KG1 (cell line): ENCODE results near the gene UNC45A.
"Not testable (repeated sequence)": the region's sequence is repeated elsewhere in the genome, so short reads cannot be mapped to it uniquely, and the experiment has no call there.

Experiments used
- DNase-seq: peaks from one replicate; lab custom pipeline; 2025; lab: John Stamatoyannopoulos, UW

UNC45A gene

DNA sequence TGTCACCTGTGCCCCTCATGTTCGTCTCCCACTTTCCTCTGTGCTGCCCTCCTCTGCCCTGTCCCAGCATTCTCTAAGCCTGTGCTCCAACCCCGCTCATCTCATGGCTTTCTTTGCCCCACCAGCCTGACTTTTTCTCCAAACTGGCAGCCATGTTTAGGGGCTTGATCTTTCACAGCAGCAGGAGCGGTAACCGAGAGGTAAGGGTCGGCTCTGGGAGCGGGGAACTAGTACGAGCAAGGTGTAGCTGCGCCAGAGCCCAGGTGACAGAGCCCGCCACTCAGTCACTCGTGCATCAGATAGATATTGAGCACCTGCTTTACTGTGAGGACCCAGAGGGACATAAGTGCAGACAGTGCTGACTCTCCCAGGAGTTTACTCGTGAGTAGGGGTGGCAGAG is 18.6 kb upstream of the UNC45A start:
- DNase-seq, result no peak

- no peak for DNase-seq
Observed at GRCh38 chr15:90917569-90917968, 17.5 kb upstream of the UNC45A start.

- no peak for DNase-seq
Observed at GRCh38 chr15:90918034-90918788, 16.9 kb upstream of the UNC45A start.

DNA sequence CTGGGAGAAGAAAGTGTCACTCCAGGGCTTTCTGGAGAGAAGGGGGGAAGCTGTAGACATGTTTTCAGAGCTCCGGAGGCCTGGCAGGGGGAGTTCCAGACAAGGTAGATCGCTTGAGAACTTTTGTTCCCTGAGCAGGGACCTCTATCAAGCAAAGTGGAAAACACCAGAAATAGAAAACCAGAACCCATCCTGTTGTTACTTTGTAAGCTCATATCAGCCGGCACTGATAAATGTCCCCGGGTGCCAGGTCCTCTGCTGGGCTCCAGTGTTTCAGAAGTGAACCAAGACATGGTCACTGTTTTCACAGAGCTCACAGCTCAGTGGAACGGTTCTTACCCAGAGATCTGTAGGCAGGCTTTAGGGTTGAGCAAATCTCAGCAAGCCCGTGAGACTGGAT is 16.2 kb upstream of the UNC45A start:
- no peak for DNase-seq

GRCh38 chr15:90921887-90922286 is 13.2 kb upstream of the UNC45A start:
- DNase-seq, result no peak

GRCh38 chr15:90922712-90923322 is 12.3 kb upstream of the UNC45A start:
- not testable (repeated sequence) for DNase-seq

DNA sequence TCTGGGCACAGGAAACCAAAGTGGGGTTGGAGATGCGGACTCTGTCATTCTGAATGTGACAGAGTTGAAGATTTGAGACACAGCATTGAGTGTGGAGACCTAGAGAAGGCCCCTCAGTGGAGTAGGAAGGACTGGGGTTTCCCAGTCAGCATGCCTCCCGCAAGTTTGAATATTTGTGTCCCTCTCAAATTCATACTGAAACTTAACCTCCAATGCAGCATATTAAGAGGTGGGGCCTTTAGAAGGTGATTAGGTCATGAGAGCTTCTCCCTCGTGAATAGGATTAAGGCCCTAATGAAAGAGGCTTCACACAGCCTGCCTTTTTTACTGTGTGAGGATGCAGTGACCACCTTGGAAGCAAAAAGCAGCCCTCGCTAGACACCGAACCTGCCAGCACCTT is 10.7 kb upstream of the UNC45A start:
- no peak for DNase-seq

- not testable (repeated sequence) for DNase-seq
Observed at GRCh38 chr15:90926766-90927165, 8.3 kb upstream of the UNC45A start.

DNA sequence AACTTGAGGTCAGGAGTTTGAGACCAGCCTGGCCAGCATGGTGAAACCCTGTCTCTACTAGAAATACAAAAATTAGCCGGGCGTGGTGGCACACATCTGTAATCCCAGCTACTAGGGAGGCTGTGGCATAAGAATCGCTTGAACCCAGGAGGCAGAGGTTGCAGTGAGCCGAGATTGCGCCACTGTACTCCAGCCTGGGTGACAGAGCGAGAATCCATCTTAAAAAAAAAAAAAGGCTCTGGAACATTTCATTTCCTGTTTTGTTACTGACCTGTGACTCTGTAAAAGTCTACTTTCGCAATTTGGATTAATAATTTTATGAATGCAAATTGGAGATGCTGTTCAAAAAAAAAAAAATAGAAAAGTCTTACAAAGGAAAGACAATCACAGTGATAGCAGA is 7.0 kb upstream of the UNC45A start:
- DNase-seq, result not testable (repeated sequence)

- DNase-seq, result no peak
Observed at GRCh38 chr15:90929246-90930019, 5.7 kb upstream of the UNC45A start.

- DNase-seq, result no peak
Observed at GRCh38 chr15:90930861-90931574, 4.1 kb upstream of the UNC45A start.

- DNase-seq, result no peak
Observed at GRCh38 chr15:90931575-90931827, 3.6 kb upstream of the UNC45A start.

DNA sequence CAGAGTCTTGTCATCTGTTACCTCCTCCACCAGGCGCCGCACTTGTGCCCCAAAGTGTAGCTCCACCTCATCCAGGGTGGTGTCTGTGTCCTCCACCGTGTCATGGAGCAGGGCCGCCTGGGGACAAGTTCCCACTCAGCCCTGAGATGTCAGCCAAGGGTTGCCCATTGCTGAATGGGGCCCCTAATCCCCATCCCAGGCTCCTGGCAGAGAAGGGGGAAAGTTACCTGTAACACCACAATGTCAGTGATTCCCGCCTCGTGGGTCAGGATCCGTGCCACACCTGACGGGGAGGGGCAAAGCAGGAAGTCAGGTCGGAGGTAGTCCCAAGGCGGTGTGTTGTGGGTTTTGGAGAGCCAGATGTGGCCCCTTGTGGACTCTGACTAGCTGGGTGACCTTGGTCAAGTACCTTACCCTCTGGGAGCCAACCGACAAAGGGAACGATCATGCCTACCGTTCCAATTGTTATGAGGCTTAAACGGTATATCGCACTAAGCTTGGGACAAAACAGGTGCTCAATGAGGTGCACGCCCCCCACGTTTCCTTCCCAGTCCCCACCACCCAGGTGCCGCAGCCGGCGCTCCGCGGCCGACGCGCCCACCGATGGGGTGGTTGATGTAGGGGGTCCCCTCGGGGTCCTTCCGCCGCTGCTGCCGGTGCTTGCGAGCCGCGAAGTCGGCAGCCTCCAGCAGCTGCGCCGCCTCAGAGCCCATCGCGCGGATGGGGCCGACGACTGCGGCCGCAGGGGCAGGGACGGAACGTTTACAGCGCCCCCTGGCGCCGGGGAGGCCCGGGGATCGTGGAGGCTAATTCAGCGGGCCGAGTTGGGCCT is 3.0 kb upstream of the UNC45A start, which contains the start of gene HDDC3:
TSS of gene HDDC3 (minus strand) at position 722 of the 832 bp plus-strand sequence. CDS start at position 713, 9 bp downstream.
- peak; percentile 87 for DNase-seq

DNA sequence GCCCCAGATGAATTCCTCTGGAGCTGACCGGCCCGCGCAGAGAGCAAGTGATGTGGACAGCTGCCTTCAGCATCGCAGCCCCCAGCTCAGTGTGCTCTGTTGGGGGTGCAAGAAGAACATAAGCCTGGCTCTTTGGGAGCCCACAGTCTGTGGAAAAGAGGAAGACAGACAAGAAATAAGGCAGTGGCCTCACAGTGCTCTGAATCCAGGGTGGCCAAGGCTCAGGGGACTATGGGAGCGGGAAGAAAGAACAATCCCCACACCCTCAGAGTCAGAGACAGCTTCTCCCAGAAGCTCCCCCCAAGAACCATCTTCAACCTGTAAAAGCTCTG is 2.5 kb upstream of the UNC45A start:
- DNase-seq, result no peak

DNA sequence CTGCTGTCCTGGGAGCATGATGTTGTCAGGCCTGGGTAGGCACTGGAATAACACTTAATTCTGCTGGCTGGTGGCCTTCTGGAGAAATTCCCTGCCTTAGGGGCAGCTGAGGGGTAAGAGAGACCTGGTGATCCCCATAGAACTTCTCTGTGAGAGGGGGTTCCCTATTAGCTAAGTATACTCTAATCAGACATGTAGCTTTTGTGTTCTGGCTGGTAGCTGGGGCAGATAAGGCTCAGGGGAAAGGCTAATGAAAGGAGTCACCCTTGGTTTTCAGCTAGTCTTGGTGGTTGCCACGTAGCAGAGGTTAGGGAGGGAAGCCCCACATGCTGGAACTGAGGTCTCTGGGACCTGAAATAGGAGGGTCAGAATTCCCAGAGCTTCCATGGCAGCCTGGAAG is 1.8 kb upstream of the UNC45A start:
- no peak for DNase-seq

DNA sequence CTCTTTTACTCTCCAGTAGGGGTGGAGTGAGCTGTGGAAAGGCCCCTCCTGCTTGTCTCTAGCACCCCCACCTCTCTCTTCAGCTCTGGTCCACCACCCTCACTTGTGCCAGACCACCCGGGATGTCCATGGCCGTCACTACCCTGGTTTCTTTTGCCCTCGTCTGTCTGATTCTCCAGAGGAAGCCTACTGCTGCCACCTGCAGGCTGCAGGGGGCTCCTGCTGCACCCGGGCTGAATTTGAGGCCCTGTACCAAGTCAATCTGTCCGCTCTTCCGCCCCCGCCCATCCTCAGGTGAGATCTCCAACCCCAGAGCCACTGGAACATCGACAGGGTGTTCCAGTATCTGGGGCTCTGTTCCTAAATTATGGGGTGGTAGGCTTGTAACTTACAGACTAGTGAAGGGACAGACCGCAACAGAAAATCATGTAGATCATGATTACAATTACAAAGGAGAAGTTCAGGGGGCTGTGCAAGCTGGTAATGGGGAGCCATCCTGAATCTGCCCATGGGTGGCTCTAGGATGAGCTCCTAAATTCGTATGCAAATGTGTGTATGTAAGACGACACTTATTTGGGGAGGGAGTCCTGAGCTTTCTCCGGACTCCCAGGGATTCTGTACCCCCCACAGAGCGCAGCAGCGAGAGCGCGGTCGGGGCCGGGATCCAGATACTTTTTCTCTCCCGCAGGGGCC is 683 bp upstream of the UNC45A start:
- DNase-seq, result peak; percentile 64

GRCh38 chr15:90936823-90937222 is 1.7 kb downstream of the UNC45A start:
- DNase-seq, result no peak

DNA sequence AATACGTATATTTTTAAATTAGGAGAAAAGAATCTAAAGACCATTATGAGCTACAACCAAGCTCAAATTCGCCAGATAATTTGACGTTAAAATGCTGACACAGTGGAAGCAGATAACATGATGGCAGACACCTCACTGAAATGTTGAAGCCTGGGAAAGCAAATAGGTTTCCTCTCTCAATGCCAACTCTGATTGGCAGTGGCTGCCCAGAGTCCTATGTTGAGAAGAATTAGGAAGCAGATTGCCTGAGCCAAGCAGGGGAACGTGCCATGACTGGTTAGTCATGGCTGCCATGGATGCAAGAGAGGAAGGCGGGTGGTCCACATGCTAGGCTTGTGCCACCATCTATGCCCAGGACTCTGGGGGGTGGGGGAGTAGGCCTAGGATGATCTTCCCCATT is 3.2 kb downstream of the UNC45A start:
- no peak for DNase-seq

GRCh38 chr15:90939756-90940155 is 4.7 kb downstream of the UNC45A start:
- DNase-seq, result no peak

GRCh38 chr15:90941038-90941437 is 6.0 kb downstream of the UNC45A start:
- no peak for DNase-seq
